HG03139 (cell line): ENCODE results near the gene ANKMY1.

ENCODE experiments used
- ATAC-seq: cut with Tn5 transposase; IDR thresholded peaks from one replicate; pipeline ENCODE4 v1.9.1; 2021; ENCODE audit not compliant: unreplicated experiment

The ANKMY1 gene

DNA sequence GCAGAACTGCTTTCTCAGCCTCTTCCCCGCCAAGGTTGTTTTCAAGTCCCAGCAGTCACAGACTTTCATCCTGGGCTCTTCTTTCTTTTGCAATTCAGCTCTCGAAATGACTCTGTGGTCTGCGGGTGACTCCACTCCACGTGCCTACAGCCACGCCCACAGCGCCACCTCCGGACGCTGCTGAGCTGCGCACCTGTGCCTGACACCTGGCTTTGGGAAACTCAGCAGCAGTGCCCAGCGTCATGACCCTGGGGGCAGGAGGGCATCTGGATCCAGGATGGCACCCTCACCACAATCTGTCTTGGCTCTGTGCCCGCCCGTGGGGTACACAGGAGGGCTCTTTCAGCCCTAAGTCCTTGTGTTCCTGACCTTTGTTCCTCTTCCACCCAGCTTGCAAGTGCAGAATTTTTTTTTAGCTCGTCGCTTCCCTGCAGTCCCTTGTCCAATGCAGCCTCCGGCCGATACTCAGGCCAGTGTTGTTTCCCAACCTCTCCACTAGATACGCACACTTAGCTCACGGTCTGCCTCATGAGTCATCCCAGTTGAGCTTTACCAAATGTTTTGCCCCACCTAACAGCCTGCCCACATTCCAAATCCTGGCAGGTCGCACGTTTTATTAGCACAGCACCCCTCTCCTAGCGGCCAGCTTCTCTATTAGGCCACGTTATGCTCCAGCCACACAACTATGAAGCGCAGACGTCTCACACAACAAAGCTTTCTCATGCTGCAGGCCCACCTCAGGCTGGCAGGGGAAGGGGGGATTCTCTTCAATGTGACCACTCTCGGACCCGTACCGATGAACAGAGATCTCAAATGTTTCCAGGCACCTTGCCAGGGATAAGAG is 22.2 kb upstream of the ANKMY1 start:
- no peak for ATAC-seq

DNA sequence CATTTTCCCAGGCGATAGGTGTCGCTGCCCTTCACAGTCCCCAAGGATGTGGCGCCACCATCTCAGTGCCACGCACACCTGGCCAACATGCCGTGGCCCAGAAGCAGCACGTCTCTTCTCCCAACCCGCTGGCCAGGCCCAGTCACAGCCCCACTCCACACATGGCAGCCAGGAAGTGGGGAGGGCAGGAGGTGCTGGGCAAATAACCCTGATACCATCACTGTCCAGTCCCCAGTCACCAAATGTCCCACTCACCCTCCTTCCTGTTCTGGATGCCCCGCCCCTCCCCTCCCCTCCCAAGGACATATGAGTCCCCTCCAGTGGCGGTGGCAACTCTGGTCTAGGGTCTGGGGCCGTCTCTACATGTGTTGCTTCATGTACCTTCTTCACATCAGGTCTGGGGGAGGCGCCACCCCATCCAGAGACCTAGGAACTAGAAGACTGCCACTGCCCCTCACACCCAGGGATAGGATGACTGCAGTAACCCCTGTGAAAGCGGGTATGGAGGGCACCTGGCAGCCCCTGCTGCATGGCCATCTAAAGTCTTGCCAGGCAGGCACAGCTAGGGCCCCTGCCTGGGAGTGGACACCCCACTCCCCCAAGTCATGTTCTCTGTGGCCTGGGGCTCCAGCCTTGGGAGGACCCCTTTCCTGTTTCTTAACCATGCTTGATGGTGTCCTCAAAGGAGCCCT is 21.4 kb upstream of the ANKMY1 start:
- ATAC-seq = no peak

DNA sequence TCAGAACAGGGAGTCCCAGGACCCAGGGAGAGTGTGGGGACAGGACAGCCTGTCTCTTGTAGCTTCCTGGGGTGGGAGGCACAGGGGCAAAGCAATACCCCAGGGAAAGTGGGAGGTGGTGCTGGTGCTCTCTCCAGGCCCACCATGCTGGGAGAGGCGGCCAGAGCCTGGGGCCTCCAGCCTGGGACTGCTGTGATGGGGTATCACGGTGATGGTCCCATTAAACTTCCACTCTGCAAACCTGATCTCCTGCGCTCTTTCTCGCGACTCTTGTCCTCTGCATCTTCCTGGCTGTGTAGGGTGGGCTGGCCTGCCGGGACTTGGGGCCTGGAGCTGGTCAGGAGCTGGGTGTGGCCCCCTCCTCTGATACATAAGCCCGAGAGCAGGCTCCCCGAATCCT is 20.7 kb upstream of the ANKMY1 start:
- ATAC-seq = no peak

DNA sequence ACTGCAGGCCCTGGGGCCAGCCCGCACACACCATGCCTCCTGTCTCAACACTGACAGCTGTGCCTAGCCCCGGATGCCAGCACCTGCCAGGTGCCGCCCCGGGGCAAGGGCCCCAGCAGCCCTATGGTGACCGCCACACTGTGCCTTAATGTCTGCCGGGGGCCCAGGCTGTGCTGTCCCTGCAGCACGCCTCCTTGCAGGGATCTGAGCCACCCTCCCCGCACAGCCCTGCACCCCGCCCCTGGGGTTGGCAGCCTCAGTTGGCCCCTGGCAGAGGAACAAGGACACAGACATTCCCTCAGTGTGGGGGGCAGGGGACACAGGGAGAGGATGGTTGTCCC is 20.3 kb upstream of the ANKMY1 start:
- no peak for ATAC-seq

- ATAC-seq = no peak
Observed at GRCh38 chr2:240577281-240578109, 19.7 kb upstream of the ANKMY1 start.

DNA sequence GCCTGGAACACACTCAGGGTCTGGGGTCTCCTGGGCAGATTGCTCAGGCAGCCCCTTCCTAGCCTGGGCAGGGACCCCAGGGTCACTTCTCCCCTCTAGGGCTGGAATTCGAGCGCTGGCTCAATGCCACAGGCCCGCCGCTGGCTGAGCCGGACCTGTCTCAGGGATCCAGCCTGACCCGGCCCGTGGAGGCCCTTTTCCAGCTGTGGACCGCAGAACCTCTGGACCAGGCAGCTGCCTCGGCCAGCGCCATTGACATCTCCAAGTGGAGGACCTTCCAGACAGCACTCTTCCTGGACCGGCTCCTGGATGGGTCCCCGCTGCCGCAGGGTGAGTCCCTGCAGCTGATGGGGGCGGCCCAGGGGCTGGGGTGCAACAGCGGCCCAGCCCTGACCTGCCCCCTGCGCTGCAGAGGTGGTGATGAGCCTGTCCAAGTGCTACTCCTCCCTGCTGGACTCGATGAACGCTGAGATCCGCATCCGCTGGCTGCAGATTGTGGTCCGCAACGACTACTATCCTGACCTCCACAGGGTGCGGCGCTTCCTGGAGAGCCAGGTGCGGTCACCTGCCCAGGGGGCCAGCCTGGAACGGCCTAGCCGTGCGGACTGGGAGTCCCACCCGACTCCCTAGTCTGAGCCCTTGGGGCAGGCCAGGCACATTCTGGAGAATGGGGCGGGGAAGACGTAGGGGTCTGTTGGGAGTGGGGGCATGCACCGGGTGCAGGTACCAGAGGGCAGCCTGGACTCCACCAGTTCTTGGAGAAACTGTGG is 18.8 kb upstream of the ANKMY1 start:
- ATAC-seq = no peak

GRCh38 chr2:240576036-240576435 is 18.2 kb upstream of the ANKMY1 start:
- no peak for ATAC-seq

DNA sequence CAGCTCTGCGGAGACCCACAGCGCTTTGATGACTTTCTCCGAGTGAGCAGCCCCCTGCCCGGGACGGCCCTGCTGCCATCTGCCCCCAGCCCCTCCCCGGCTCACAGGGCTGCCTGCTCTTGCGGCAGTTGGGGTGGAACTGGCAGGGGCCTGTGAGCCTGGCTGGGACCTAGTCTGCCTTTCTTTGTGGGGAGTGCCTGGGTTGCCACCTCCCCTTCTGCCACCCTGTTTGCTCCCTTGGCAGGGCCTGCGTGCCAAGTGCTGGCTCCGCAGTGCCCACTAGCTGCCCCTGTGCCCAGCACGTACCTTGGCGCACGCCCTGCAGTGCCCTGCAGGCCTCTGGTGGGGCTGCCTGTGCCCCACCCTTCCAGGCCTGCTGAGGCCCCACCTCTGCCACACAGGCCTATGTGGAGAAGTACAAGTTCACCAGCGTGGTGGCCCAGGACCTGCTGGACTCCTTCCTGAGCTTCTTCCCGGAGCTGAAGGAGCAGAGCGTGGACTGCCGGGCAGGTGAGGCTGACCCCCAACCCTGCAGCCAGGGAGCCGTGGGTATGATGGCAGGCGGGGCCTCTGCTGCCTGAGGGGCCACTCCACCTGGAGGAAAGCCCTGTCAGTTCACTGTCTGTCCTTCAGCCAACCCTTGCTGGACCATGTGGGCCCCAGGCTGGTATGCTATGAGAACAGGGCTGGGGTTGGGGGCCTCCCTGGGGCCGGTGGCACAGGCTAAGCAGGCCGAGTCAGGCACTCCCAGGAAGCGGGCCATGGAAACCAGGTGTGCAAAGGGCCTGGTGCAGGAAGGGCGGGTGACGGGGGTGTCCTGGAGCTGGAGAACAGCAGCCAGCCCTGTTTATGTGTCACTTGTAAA is 17.5 kb upstream of the ANKMY1 start:
- no peak for ATAC-seq

GRCh38 chr2:240574386-240575100 is 16.8 kb upstream of the ANKMY1 start:
- ATAC-seq = no peak

GRCh38 chr2:240573516-240574385 is 16.0 kb upstream of the ANKMY1 start:
- no peak for ATAC-seq

GRCh38 chr2:240573071-240573515 is 15.3 kb upstream of the ANKMY1 start:
- ATAC-seq = no peak

DNA sequence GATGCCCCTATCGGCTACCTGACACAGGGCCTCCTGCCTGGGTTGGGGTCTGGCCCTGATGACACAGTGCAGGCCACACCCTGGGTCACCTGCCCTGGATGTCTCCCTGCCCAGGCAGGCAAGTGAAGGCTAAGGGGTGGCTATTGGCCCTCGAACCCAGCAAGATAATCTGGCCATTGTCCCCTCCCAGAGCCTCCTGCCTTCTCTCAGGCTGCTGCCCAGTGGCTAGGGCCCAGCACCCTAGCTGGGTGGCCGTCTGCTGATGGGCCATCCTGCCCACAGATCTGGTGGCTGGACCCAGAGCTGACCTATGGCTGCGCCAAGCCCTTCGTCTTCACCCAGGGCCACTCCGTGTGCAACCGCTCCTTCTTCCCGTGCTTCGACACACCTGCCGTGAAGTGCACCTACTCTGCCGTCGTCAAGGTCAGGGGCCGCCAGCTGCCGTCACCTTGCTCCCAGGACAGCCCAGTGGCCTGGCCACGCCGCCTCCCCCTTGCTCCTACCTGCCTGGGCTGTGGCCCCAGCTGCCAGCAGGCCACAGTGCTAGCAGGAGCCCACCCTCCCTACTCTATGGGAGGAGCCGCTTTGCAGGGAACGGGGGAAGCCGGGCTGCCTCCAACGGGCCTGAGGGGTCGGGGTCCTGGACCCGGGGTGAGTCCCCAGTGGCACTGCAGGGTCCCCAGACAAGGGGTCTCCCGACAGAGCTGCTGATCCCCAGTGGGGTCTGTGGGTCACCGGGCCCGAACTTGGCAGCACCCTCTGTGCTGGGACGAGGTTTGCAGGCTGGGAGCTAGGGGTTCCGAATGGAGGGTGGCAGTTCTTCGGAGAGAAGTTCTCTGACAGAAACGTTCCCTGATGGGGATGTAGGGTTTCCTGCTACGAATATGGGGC is 14.6 kb upstream of the ANKMY1 start:
- no peak for ATAC-seq

GRCh38 chr2:240571314-240571973 is 13.7 kb upstream of the ANKMY1 start:
- no peak for ATAC-seq

- ATAC-seq = no peak
Observed at GRCh38 chr2:240570531-240571313, 12.9 kb upstream of the ANKMY1 start.

DNA sequence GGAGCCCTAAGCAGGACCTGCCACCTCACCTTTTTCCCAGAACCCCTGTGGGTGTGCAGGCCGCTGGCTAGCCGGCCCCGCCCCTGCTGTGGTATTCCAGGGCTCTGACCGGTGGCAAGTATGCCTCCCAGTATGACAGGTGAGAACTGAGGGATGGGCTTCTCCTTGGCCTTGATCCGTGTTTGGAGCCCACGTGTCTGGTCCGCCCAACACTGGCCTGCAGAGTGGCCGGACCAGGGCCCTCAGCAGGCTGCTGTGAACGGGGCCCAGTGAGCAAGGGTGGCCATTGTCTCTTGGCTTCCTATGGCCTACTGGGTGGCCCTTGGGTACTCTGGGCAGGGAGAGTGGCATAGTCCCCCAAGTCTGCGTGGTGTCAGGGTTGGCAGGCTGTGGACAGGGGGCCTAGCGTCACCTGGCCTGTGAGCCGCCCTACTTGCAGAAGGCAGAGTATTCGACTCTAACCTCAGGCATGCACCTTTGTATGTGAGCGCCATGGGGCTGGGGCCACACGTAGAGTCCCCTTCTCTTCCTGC is 12.3 kb upstream of the ANKMY1 start:
- ATAC-seq = no peak

DNA sequence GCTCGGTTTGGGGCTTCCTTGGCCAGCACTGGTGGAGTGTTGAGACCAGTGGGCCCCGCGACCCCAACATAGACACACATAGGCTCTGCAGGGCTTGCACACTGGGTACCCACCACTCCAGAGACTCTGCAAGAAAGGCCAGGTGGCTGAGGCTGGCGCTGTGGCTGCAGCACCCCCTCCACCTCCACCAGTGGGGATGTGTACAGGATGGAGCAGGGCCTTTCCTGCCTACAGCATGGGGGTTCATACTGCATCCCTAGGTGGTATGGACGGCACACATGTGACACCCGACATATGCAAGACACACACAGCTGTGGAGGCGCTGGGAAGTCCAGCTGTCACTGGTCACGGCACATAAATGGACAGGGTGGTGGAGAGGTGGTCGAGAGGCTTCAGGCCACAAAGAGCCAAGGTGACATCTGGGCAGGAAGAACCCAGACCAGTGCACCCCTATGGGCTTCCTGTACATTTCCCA is 11.8 kb upstream of the ANKMY1 start:
- ATAC-seq = no peak
